NCI-H446 treated with DMSO at 0.1 percent for 48 hours (cell line): Measurements from ENCODE around the gene CD81.
A peak's percentile ranks its signal among the peaks of the same experiment; 100 is the strongest.
"Not testable (repeated sequence)": the region's sequence is repeated elsewhere in the genome, so short reads cannot be mapped to it uniquely, and the experiment has no call there.

Experiments
- DNase-seq: peaks from one replicate; lab custom pipeline; 2025; lab: John Stamatoyannopoulos, UW

CD81 gene

GRCh38 chr11:2357651-2358050 is 19.5 kb upstream of the CD81 start:
- DNase-seq, result not testable (repeated sequence)

- DNase-seq, result no peak
These were observed 18.2 kb upstream of the CD81 start for GRCh38 chr11:2358754-2359442.

- DNase-seq, result no peak
These were observed 17.6 kb upstream of the CD81 start for GRCh38 chr11:2359557-2359956.

- no peak for DNase-seq
These were observed 16.9 kb upstream of the CD81 start for GRCh38 chr11:2360081-2360642.

- no peak for DNase-seq
These were observed 15.5 kb upstream of the CD81 start for GRCh38 chr11:2361565-2361964.

DNA sequence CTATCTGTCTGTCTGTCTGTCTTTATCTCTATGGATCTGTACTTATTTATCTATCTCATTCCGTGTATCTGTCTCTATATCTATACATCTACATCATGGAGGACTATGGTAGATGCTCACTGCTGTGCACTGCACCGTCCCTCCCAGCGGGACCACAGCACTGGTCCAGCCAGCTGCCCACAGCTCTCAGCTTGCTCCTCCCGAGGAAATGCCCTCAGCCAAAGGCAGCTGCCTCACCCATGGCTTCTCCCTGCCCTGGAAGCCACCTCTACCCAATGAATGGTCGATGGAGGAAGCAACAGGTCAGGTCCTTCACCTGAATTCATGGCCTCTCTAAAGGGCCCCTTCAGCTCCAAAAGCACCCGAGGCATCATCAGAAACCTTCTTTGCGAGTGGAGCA is 14.7 kb upstream of the CD81 start:
- no peak for DNase-seq

- no peak for DNase-seq
These were observed 14.0 kb upstream of the CD81 start for GRCh38 chr11:2363130-2363529.

GRCh38 chr11:2363577-2364370 is 13.3 kb upstream of the CD81 start:
- no peak for DNase-seq

- DNase-seq, result not testable (repeated sequence)
These were observed 12.7 kb upstream of the CD81 start for GRCh38 chr11:2364386-2364785.

GRCh38 chr11:2365571-2366210 is 11.4 kb upstream of the CD81 start:
- DNase-seq, result no peak

- peak; percentile 7 for DNase-seq
These were observed 10.8 kb upstream of the CD81 start for GRCh38 chr11:2366276-2366675.

- no peak for DNase-seq
These were observed 10.4 kb upstream of the CD81 start for GRCh38 chr11:2366733-2367132.

GRCh38 chr11:2367266-2368160 is 9.6 kb upstream of the CD81 start:
- DNase-seq, result no peak

DNA sequence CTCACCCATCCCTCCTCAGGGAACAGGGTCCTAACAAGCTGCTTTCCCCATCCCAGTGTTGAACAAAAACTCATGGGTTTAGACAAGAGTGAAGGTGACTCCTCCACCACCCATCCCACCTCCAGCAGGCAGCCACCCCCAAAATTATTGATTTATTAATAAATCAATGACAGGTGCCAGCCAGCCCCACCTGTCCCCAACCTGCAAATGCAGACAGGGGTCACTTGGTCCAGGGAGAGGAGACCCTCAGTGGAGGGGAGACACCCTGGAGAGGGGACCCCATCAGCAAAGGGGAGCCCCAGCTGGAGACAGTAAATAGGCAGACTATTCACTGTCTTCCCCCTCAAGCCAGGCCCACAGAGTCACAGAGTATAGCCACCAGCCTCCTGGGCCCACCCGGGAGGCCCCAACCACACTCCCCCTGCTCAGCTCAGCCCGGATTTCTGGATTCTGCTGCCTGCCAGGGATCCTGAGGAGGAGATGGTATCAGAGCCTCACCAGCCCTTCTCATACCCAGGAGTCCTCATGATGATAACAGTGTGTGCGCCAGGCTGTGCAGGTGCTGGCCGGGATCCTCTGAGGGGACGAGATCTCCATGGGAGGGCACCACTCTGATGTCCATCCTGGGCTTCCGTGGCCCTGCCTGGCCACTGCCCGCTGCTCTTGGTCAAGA is 8.8 kb upstream of the CD81 start:
- no peak for DNase-seq

GRCh38 chr11:2368851-2369180 is 8.3 kb upstream of the CD81 start:
- no peak for DNase-seq

DNA sequence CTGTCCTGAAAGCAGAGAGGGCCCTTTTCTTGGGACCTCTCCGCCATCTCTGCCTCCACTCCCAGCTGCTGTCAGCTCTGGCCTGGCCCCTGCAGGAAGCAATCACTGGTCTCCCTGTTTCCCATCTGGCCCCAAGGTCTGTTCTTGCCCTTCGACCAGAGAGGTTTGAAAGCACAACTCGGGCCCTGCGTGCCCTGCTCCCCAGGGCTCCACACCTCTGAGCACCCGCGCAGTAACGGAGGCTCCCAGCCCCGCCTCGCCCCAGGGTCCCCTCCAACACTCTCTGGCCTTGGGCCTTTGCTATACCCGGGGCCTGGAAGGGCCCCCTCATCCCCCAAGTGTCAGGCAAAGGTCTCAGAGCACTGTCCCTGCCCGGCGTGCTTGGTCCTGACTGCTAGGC is 7.8 kb upstream of the CD81 start:
- no peak for DNase-seq

DNA sequence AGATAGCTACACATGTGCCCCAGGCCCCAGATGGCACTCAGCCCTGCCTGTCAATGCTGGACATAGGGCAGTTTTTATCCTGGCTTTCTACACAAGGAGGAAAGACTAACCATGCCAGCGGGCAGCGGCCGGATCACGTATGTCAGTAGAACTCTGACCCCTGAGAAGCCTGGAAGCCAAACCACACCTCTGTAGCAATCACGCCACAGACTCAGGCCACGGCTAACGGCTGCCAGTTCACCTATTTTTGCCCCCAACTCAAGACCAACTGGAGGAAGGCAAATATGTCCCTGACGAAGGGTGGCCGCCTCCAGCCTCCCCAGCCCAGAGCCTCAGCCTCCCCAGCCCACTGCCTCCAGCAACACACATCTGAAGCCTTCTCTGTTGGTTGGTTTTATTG is 7.2 kb upstream of the CD81 start:
- DNase-seq, result no peak

- DNase-seq, result no peak
These were observed 2.5 kb upstream of the CD81 start for GRCh38 chr11:2374456-2375201.

DNA sequence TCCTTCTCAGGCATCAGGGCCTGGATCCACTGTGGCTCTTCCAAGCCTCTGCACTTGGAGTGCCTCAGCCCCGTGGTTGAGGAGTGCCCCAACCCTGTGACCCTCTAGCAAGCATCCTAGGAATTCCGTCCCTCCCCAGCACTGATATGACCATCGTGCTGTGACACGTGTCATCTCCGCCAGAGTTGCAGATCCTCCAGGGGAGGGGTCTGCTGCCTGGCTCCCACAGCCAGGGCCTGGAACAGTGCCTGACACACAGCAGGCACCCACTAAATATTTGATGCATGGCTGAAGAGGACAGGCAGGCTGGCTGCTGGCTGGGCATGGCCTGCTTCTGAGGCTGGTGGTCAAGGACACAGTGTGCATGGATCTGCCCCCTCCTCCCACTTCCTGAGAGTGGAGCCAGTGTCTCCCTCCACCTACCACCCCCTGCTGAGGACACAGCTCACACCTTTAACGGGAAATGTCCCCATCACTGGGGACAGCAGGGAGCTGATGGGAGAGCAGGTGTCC is 1.7 kb upstream of the CD81 start:
- no peak for DNase-seq

DNA sequence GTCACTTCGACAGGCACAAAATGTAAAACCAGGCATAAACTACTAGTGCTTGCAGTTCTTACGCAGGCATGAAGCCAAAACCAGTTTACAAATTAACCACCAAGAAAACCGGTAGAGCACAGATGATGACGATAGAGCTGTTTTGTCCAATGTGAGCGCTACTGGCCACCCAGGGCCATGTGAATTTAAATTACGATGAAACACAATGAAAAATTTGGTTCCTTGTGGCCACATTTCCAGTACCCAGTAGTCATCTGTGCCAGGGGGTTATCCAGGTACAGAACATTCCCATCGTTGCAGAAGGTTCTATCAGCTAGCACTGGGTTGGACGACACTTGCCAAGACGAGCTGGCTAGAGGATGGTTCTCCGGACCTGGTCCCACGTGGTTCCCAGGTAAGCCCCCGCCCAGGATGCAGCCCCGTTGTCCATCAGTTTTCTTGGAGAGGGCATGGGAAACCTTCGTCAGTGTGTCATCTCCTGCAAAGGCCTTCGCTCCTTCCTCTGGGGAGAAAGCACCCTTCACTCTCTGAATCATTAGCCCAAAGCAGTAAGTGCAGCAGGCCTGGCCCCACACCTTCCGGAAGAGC is 1.1 kb upstream of the CD81 start:
- no peak for DNase-seq
